VCaP (cell line): ENCODE measurements around the gene MYO18B.

ENCODE experiments used
- H3K27ac ChIP-seq: fragments of 450-650 bp; 2 replicates; pipeline ENCODE4 v1.5.1; 2017
- TF ChIP-seq, protein P1 (sequence below): fragments of 450-650 bp; conservative IDR thresholded peaks from 2 replicates; pipeline ENCODE4 v1.5.1; 2017; ENCODE audit warnings: mild to moderate bottlenecking, moderate library complexity

MYO18B gene

DNA sequence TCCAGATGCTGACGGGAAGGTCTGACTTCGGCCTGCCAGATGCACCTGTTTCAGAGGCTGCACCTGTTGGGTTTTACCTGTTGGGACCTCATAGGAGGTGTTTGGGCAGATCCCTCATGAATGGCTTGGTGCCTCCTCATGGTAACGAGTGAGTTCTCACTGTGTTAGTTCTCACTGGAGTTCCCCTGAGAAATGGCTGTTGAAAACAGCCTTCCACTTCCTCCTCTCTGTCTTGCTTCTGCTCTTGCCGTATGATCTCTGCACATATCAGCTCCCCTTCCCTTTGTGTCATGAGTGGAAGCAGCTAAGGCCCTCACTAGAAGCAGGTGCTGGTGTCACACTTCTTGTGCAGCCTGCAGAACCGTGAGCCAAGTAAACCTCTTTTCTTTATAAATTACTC, 219.7 kb downstream of the MYO18B start:
- H3K27ac ChIP-seq = no peak overlapping the region
- TF ChIP-seq, protein P1, sequence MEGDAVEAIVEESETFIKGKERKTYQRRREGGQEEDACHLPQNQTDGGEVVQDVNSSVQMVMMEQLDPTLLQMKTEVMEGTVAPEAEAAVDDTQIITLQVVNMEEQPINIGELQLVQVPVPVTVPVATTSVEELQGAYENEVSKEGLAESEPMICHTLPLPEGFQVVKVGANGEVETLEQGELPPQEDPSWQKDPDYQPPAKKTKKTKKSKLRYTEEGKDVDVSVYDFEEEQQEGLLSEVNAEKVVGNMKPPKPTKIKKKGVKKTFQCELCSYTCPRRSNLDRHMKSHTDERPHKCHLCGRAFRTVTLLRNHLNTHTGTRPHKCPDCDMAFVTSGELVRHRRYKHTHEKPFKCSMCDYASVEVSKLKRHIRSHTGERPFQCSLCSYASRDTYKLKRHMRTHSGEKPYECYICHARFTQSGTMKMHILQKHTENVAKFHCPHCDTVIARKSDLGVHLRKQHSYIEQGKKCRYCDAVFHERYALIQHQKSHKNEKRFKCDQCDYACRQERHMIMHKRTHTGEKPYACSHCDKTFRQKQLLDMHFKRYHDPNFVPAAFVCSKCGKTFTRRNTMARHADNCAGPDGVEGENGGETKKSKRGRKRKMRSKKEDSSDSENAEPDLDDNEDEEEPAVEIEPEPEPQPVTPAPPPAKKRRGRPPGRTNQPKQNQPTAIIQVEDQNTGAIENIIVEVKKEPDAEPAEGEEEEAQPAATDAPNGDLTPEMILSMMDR = no peak

DNA sequence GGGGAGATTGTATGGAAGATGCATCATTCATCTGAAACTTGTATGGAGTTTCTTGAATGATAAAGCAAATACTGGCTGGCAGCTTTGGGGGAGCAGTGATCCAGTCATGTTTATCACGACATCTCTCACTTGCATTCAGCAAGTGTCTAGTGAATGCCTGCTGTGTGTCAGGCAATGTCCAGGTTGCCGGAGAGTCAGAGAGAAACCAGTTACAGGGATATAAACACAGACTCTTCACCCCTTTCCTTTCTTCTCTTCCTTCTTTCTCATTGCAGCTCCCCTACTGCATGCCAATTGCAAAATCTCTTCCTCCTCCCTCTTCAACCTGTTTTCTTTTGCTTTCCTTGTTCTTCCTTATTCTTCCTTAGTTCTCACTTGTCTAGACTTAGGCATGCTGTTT, 220.7 kb downstream of the MYO18B start:
- TF ChIP-seq, protein P1 = no peak
- H3K27ac ChIP-seq = no peak overlapping the region

DNA sequence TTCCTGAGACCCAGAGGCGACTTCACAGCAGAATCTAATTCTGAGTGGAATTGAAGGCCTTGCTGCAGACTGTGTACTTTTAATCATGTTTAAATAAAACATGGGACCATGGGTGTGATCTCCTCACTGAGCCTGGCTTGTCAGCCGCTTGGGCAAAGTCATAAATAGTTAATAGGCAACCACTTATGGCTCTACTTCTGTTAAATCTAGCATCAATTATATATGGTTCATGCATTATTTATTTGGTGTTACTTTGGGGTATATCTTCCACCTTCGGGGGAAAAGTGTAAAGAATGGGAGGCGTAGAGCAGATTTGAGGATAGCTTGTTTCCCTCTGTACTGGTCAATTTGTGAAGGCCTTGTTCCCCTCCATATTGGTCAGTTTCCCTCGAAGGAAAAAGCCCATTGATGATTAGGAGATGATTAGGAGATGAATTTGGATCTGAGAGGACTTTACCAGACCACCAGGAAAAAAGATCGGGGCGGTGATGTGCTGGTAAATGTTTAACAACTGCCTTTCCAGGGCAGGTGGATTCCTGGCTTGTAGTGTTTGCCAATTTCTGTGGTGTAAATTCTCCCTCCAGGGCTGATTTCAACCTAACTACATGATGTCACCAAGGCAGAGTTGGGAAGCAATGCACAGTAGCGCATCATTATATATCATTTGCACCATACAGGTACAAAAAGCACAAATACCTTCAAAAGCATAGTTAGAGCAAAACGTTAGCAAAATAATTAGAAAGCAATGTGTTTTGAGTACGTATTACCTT, 223.2 kb downstream of the MYO18B start:
- no peak overlapping the region for H3K27ac ChIP-seq
- TF ChIP-seq, protein P1 = no peak

DNA sequence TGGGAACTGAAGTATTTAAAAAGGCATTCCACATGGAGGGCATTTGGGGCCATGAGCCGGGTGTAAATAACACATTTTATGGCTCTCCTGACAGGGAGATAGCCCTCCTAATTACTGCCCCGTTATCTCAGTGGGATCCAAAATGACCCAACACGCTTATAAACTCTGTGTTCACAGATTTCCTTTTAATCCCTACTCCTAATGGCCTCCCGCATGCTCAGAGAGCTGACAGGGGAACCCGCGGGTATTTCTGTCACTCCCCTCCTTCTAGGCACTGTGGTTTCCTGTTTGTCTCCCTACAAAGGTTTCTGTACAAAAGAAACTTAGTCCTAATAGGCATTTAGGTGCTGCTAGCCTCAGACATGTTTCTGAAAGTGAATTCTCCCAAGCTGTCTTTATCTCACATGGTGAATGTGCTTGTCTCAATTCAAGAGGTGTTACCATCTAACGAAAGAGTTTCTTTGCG, 224.5 kb downstream of the MYO18B start:
- TF ChIP-seq, protein P1 = no peak
- no peak overlapping the region for H3K27ac ChIP-seq

DNA sequence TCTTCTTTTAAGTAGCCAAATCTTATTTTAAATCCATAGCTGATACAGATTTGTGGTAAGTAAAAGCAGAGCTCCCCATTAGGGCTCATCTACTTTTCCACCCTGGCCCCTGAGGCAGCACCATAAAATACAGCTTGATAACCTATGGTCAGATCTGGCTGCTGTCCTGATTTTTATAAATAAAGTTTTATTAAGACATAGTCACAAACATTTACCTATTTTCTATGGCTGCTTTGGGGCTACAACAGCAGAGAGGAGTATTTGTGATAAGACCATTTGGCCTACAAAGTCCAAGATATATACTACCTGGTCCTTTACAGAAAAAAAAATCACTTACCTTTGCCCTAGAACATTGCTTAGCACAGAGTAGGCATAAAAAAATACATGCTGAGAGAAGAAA, 227.3 kb downstream of the MYO18B start:
- no peak overlapping the region for H3K27ac ChIP-seq
- TF ChIP-seq, protein P1 = no peak

DNA sequence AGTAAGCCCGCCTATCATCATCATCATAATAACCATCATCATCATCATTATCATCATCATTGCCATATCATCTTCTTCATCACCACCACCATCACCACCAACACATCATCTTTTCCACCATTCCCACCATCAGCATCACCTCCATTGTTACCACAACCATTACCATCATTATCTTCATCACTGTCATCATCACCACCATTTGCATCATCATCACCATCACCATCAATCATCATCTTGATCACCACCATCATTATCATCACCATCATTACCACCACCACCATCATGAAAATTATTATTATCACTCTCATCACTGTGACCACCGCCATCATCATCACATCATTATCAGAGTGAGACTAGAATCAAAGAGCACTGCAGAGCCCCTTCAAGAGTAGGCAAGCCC, 227.9 kb downstream of the MYO18B start:
- TF ChIP-seq, protein P1 = no peak
- H3K27ac ChIP-seq = no peak overlapping the region

DNA sequence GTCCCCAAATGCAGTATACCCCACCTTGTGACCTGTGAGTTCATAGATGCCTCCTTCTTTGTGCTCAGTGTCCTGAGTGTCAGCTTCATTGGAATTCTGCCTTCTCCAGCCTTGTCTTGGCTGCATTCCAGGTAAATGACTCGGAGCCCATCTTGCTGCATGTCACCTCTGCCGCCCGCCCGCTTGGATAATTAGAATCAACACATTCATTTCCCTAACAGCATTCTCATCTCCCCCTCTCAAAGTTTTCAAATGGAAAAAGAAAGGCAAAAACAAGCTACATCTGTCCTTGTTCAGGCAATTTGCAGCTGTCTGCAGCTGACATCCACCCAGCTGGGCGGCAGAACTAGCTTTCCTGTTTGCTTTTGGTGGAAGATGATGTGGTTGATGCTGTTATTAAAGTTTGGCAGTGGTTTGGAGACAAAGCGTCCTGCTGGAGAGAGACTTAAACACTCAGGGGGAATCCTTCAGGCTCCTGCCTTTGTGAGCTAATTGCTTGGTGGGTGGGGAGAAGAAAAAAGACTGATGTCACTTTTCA, 228.5 kb downstream of the MYO18B start:
- TF ChIP-seq, protein P1 = no peak
- H3K27ac ChIP-seq = no peak overlapping the region
